Hematopoietic multipotent progenitor cell treated with erythropoietin and hydrocortisone succinate and interleukin-3 and kit ligand, for 15 days (in vitro differentiated cells): ENCODE data around the gene MLLT3.
"Not testable (repeated sequence)": the region's sequence is repeated elsewhere in the genome, so short reads cannot be mapped to it uniquely, and the experiment has no call there.

ENCODE experiments used
- DNase-seq: peaks from one replicate; pipeline ENCODE4 v3.0.0-alpha.2; 2015; ENCODE audit warnings: low spot score

Gene MLLT3

DNA sequence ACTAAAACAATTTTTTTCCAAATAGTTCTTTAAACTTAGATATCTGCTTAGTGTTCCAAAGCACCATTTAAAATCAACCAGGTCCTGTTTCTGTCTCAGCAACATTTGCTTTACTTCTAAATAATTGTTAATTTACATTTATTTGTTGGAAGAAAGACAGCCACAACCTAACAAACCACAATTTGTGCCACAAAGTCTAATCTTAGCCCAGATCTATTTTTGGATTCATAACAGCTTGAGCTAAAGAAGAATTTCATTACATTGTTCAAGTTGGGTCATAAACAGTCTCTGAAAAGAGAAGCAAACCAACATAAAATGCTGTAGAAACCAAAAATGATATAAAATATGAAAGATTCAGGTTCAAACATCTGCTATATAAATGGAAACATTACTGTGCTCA, 24.4 kb downstream of the MLLT3 start:
- no peak for DNase-seq

DNA sequence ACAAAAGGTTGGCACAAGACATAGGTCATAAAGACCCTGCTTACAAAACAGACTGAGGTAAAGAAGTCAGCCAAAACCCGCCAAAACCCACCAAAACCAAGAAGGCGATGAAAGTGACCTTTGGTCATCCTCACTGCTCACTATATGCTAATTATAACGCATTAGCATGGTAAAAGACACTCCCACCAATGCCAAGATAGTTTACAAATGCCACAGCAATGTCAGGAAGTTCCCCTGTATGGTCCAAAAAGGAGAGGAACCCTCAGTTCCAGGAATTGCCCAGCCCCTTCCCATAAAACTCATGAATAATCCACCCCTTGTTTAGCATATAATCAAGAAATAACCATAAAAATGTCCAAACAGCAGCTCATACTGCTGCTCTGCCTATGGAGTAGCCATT, 27.7 kb downstream of the MLLT3 start:
- no peak for DNase-seq

DNA sequence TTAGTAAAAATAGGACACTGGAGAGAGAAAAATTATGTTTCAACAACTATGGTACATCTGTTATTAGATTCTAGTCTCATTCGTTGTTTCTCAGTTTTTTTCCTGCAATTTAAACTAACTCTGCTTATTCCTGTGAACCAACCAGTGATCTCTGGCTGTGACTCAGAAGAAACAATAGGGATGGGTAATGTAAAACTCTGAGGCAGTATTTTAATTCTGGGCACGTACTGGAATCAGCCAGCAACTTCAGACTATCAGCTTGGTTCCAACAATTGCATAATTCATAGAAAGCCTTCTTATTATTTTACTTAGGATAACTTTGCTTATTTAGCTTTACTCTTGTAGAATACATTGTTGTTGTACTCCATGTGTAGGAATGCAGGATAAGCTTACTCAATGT, 28.8 kb downstream of the MLLT3 start:
- DNase-seq: no peak

DNA sequence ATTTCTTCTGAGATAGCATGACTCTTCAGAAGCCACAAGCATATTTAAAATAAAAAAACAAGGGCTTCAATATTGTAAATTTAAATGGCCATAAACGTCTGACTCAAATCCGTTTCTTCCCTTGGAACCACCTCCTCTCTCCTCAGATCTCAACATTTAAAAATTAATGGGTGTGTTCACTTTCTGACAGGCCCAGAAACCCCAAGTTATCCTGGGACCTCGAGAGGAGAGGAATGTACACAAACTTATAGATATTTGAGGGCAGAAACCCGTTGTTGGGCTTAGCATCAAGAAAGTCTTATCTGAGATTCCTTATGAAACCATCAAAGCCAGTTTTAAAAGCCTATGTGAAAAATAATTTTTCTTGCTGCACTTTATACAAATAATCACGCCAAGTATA, 29.2 kb downstream of the MLLT3 start:
- DNase-seq: no peak

DNA sequence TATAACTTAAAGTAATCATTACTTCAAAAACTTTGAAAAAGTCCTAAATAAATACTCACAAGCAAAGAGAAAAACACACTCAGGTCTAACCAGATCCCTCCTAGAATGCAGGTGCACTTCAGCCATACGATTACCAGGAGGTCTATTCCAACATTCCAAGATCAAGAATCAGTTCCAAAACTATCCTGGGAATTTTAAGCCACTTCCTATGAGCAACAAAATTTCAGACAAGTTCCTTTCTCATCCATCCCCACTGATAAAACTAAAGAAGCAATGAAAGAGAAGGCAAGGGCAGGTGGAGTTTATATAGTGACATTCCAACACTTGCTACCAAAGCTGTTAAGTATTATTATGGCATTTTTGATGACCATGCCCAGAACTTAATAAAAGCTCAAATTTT, 29.6 kb downstream of the MLLT3 start:
- no peak for DNase-seq

DNA sequence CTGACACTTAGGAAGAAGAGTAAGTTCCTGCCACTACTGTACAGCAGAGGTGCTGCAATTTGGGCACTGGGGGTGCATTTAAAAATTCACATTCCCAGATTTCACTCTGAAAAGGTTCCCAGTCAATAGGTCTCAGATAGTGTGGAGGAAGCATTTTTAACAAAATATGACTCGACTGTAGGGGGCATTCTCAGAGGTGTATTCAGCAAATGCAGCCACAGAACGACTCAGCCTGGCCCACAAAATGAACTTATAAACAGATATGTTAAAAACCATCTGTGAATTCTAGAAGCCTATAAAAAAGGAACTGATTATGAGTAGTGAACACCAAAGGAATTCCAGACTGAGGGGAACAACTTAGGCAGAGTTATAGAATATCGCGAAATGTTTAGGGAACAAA, 31.1 kb downstream of the MLLT3 start:
- DNase-seq: no peak

DNA sequence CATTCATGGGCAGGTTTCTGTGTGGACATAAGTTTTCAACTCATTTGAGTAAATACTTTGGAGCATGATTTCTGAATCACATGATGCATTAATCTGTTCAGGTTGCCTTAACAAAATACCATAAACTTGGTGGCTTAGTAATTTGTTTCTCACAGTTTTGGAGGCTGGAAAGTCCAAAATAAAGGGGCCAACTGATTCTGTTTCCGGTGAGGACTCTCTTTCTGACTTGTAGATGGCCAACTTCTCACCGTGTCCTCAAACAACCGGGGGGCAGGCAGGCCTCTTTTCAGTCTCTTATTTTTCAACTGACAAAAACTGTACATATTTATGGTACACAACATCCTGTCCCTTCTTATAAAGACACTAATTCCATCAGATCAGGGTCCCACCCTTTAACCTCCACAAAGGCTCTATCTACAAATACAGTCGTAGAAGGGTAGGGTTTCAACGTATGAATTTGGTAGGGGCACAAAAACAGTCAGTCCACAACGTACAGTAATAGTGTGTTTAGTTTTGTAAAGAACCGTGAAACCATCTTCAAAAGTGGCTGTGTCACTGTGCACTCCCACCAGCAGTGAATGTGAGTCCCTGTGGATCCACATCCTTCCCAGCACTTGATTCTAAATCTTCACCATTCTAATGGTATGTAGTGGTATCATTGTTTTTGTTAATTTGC, 37.2 kb downstream of the MLLT3 start:
- DNase-seq: no peak

DNA sequence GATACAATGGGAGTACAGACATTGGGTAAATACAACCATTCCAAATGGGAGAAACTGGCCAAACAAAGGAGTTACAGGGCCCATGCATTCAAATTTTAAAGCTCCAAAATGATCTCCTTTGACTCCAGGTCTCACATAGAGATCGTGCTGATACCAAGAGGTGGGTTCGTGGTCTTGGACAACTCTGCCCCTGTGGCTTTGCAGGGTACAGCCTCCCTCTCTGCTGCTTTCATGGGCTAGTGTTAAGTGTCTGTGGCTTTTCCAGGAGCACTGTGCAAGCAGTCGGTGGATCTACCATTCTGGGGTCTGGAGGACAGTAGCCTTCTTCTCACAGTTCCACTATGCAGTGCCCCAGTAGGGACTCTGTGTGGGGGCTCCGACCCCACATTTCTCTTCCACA, 39.2 kb downstream of the MLLT3 start:
- not testable (repeated sequence) for DNase-seq

DNA sequence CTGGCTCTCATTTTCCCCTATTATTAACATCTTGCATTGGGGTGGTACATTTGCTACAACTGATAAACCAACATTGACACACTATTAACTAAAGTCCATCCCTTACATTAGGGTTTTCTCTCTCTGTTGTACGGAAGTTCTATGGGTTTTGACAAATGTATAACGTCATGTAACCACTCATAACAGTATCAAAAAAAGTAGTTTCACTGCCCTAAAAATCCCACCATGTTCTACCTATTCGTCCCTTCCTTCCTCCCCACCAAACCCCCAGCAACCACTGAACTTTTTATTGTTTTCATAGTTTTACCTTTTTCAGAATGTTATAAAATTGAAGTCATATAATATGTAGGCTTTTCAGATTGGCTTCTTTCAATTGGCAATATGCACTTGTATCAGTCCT, 40.1 kb downstream of the MLLT3 start:
- DNase-seq: no peak

DNA sequence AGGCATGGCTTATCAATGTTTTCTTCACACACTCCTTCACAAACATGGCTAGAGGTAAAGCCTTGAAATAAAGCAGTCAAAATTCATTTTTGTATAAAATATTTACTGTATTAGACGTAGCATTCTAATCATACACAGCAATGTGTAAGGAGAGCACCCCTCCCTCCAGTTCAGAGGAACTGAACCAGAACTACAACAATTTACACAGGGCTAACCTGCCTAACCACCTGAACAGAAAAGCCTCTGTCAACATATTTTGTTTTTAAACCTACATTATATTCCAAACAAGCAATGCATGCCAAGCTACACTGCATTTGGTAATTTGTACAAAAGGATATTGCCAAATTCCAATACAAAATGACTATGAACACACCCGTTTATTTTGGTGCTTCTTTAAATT, 41.6 kb downstream of the MLLT3 start:
- DNase-seq: no peak

DNA sequence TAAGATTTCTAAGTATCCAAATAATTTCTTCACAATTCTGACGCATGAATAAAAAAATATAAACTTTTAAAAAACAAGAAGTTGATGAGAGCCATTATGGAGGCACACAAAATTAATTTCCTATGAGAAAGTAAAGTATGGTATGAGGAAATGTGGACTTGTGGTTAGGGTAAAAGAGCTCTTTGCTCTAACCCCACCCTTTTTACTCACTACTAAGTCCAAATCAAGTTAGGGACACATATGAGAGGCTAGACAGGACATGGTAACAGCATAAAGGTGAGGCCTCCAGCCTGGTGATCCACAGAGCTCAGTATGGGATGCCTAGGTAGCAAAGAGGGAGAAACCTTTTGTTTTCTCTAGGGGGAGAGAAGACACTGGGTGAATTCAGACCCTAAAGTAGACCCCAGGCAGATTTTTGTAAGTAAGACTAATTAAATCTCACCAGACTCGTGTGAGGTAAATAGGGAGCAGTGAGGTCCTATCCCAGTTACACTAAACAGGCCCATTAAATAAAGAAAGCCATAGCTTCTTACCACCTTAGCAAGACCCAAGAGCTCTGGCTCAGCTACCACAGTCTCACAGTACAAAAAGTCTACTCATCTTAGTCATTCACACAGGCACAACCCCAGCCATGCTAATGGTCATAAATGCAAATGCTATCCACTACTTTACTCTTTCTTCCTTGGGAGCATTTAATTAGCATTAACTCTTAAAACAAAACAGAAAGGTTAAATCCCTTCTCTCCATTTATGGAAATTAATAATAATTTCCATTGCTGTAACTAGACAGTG, 42.6 kb downstream of the MLLT3 start:
- no peak for DNase-seq

DNA sequence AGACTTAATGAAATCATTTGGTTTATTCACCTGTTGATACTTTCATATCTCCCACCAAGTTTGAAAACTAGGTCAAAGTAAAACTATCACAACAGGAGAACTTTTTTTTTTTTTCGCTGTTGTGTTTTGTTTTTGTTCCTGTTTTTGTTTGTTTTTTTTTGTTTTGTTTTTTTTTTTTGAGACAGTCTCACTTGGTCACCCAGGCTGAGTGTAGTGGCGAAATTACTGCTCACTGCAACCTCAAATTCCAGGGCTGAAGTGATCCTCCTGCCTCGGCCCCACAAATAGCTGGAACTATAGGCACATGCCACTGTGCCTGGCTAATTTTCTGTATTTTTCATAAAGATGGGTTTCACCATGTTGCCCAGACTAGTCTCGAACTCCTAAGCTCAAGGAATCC, 49.3 kb downstream of the MLLT3 start:
- no peak for DNase-seq

DNA sequence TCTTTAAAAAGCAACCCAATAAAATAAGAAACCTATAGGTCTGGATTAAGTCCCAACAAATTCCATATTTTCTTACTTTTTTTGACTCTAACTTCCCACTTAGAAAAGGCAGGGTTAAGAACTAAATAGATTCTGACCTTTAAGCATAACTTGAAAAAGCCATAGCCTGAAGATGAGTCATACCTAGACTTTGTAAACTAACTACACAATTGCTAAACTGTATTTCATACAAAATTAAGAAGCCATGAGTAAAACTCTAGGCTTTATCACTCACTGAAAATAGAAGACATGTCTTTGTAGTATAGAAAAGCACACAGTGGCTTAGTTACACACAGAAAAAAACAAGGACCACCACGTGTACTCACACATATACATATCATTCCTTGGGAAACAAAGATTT, 51.5 kb downstream of the MLLT3 start:
- DNase-seq: no peak

DNA sequence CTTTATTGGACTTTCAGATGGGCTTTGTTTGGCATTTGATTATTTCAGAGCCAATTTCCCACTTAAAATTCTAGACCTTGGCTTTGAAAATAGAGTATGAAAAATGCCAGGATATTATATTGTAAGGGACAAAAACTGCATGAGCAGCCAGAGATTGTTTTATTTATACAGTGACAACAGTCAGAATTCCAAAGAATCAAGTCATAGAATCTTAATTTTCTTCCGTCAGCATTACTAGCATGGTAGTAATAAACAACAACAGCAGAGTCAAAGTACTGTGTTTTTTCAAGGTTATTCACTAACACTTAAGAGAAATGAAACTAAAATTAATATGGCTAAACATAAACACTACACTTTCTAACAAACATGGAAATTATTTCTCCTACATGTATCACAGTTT, 52.2 kb downstream of the MLLT3 start:
- DNase-seq: no peak

DNA sequence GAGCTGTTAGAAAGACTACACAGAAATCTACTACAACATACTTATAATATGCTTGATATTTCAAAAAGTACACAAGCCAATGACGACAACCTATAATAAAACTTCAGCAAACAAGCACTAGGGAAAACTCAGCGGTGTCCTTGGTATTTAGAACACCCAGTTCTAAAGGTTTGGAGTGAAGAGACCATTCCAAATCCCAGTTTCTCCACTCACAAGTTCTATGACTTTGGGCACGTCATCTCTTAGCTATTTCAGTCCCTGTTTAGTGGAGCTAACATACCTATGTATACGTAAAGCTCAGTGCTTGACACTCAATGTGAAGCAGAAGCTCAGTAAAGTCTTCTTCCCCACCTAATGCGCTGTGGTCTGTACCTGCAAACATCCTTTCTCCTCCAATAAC, 52.8 kb downstream of the MLLT3 start:
- DNase-seq: no peak

DNA sequence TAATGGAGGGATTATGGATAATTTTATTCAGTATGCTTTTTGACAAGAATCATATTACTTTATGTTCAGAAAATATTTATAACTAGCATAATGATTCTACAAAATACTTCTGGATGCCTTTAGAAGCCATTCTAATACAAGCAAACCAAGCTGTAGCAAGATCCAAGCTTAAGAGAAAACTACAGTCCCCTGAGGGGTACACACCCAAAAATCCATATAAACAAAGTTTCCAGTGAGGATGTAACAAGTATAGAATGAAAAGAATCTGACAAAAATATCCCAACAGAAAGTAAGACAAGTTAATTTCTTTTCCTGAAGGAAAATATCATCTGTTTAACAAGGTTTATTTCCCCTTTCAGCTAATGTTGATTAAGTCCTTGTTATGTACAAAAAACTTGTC, 53.9 kb downstream of the MLLT3 start:
- DNase-seq: no peak

DNA sequence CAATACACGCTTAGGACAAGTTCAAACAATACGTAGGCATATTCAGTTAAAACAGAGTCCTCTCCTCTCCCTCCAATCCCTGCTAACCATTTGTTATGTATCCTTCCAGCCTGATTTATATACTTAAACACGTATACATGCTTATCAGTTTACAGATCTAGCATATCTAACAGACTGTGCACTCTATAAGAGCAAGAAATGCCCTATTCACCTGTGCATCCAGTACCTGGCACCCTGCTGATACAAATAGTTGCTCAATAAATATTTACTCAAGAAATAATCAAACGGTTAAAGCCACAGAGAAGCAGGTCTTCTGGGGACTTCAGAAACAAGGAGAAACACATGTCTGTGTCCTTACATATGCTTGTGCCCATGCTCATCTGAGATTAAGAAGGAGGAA, 55.9 kb downstream of the MLLT3 start:
- DNase-seq: no peak

DNA sequence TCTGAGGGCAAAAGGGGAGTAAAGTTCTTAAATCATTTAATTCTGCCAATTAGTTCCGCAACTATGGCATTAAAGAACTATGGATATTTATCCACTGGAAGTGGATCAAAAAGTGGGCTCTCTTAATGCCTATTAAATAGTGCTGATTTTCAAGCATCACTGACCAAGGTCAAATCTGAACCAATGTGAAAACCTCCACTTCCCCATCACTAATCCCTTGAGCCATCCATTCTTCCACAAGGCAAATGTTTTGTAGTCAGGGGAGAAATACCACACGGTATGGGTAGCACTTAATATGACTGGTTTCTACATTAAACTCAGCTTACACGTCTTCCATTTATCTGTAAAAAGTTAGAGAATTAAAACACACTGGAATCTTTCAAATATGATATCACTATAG, 57.6 kb downstream of the MLLT3 start:
- no peak for DNase-seq

DNA sequence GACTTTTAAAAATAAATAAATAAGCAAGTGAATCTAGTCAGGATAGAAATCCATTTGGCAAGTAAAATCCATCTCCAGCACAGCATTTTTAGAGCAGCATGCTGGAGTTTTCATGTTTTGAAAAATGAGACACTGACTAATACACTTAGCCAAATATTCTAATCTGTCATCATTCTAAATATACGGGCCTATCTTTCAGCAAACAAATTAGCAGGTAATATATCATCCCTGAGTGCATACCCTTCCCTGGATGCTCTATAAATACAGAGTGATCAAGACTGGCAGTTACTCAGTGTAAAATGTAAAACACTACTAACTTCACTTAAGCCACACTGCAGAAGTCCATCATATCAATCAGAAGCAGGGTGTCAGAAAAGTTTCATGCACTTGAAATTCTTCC, 58.4 kb downstream of the MLLT3 start:
- DNase-seq: no peak

DNA sequence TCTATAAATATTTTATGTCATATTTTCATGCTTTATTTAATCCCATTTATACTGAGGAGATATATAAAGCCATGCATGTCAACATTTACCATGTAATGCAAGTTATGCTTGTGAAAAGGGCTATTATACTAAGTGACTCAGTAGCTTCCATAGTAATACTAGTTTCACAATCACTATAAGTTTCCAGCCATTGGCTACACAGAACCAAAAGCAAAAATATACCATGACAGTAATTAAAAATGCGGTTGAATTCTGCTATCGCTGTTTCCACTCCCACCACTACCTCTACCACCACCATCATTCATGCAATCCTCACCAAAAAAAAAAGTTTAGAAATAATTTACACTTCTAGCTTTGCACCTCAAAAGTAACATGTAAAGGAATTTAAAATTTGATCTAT, 60.2 kb downstream of the MLLT3 start:
- no peak for DNase-seq

DNA sequence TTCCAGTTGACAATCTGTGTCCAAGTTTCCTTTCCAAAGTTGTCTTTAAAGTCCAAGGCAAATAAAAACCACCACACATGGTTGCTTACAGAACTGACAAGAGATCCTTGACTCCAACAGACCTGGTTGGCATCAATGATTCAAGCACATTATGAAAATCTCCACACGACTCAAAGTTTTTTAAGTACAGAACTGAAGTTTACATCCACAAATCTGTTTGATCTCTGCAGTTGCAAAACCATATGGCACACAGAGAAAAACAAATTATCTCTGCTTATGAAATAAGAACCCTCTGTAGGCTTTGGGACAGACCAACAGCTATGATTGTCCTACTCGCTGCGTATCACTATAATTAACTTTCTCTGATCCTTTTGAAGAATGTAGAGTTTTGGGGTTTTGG, 60.8 kb downstream of the MLLT3 start:
- no peak for DNase-seq

DNA sequence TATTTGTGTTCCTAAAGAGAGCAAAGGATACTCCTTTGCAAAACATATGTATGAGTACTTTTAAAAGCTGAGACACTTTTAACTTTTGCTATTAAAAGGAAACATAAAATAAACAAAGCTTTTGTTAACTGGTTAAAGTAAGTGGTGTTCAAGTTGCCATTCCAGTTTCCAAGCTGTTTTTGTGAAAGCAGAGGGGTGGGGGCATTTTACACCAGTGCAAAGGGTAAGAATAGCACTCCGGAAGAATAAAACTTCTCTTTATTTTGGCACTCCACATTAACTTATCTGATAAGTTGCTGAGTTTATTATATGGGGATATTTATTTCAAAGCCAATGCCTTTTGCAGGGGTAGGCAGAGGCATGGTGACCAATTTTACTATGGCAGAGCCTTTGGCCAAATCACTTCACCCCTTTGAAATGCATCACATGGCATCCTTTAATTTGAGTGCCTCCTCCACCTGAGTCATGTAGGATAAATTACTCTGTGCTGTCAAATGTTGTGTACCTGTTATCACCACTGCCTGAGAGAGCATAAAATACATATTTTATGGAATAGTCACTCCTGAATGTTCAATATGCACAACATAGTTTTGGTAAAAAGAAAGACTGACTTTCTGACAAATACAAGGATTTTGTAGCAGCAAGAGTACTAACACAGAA, 62.9 kb downstream of the MLLT3 start:
- no peak for DNase-seq

DNA sequence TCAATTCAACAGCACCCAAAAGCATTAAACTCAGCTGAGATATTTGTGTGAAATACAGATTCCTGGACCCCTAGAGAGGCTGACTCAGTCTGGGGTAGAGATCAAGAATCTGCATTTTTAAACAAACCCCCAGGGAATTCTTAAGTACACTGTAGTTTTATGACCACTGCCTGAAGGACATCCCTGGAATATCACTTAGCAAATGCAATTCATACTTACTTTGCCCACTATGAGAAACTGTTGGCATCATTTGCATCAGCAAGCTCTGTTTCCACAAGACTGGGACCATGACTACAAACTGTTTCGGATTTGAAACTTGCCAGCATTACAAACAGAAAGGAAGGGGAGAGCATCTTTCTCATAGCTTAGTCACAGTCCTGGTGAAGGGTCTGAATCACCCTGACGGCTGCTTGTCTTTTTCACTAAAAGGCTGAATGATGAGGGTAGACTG, 63.7 kb downstream of the MLLT3 start:
- DNase-seq: no peak
